ENCODE data around the gene MFAP1. TPM values are rescaled to one million over a fixed set of nuclear protein-coding genes. Genes with fewer than 3 reads are reported as not detected.

Gene MFAP1
- total and polyA plus RNA-seq, 4 donors = 13.7 to 20.6 (median 19.7) TPM

- Histone ChIP-seq H3K9me3 (ENCODE audit: control insufficient read depth, low read length) (no peaks in the 10 kb centered on the region), H3K27ac (ENCODE audit: low read depth in 1 of 2, low read length in 2 of 2) (peak overlapping the region; percentile 49 to 63), H3K27me3 (ENCODE audit: control insufficient read depth in 1 of 2, insufficient read depth in 2 of 2, low read length in 1 of 2) (no peaks in the 10 kb centered on the region), H3K4me3 (ENCODE audit: low read length in 2 of 2) (peak overlapping the region; percentile 36 to 53), H3K4me1 (ENCODE audit: control insufficient read depth in 1 of 2, insufficient read depth in 2 of 2, low read length in 2 of 2) (peaks cover 0 to 15% of the 10 kb centered on the region in 2 donors), H3K36me3 (ENCODE audit: control insufficient read depth in 1 of 2, insufficient read depth in 2 of 2, low read length in 1 of 2) (peaks cover 0 to 8% of the 10 kb centered on the region in 2 donors)
- ATAC-seq (ENCODE audit: low FRiP score) (peak; percentile 36), DNase-seq (peak in 1 of 2 donors; percentile 77)
- 0 to 1% methylated on average over 33 of the region's 33 CpGs for WGBS, 2 donors
- intact Hi-C loops (cut with DNase I) = no loop called here
These were observed 31.6 kb downstream of the MFAP1 start for GRCh38 chr15:43792761-43793476.

GRCh38 chr15:43791993-43792760, 32.3 kb downstream of the MFAP1 start, which contains the start of gene SERF2:
Gene SERF2 (plus strand): TSS chr15:43792320. CDS start chr15:43792377, 57 bp downstream.
- Histone ChIP-seq H3K4me1 (ENCODE audit: control insufficient read depth in 1 of 2, insufficient read depth in 2 of 2, low read length in 2 of 2) (peaks cover 0 to 15% of the 10 kb centered on the region in 2 donors), H3K27me3 (ENCODE audit: control insufficient read depth in 1 of 2, insufficient read depth in 2 of 2, low read length in 1 of 2) (no peaks in the 10 kb centered on the region), H3K27ac (ENCODE audit: low read depth in 1 of 2, low read length in 2 of 2) (peak within 1 kb of the TSS; percentile 63 to 72), H3K4me3 (ENCODE audit: low read length in 2 of 2) (peak within 1 kb of the TSS; percentile 53 to 60), H3K9me3 (ENCODE audit: control insufficient read depth, low read length) (no peaks in the 10 kb centered on the region), H3K36me3 (ENCODE audit: control insufficient read depth in 1 of 2, insufficient read depth in 2 of 2, low read length in 1 of 2) (peaks cover 0 to 8% of the 10 kb centered on the region in 2 donors)
- DNase-seq = peak; percentile 100
- ATAC-seq (ENCODE audit: low FRiP score) = peak; percentile 99
- intact Hi-C loops (cut with DNase I) = no loop called here
- 0% methylated on average over 66 of the region's 66 CpGs for whole genome bisulfite sequencing, 2 donors

GRCh38 chr15:43789409-43789808, 35.1 kb downstream of the MFAP1 start:
- no peaks in the 10 kb centered on the region for H3K27me3 ChIP-seq (ENCODE audit: control insufficient read depth in 1 of 2, insufficient read depth in 2 of 2, low read length in 1 of 2)
- H3K9me3 ChIP-seq (ENCODE audit: control insufficient read depth, low read length) = no peaks in the 10 kb centered on the region
- intact Hi-C loops (cut with DNase I) = no loop called here
- H3K36me3 ChIP-seq (ENCODE audit: control insufficient read depth in 1 of 2, insufficient read depth in 2 of 2, low read length in 1 of 2) = no peaks in the 10 kb centered on the region
- ATAC-seq (ENCODE audit: low FRiP score) = no peak
- no peak overlapping the region for H3K4me3 ChIP-seq (ENCODE audit: low read length in 2 of 2)
- no peak for DNase-seq
- H3K4me1 ChIP-seq (ENCODE audit: control insufficient read depth in 1 of 2, insufficient read depth in 2 of 2, low read length in 2 of 2) = peaks cover 0 to 9% of the 10 kb centered on the region in 2 donors
- H3K27ac ChIP-seq (ENCODE audit: low read depth in 1 of 2, low read length in 2 of 2) = no peak overlapping the region
- WGBS, 2 donors = 93 to 97% methylated on average over 3 of the region's 3 CpGs

- no peak overlapping the region for H3K27ac ChIP-seq (ENCODE audit: low read depth in 1 of 2, low read length in 2 of 2)
- H3K4me1 ChIP-seq (ENCODE audit: control insufficient read depth in 1 of 2, insufficient read depth in 2 of 2, low read length in 2 of 2) = no peaks in the 10 kb centered on the region
- WGBS, 2 donors = 85 to 95% methylated on average over 1 of the region's 1 CpG
- DNase-seq = no peak
- intact Hi-C loops (cut with DNase I) = no loop called here
- H3K27me3 ChIP-seq (ENCODE audit: control insufficient read depth in 1 of 2, insufficient read depth in 2 of 2, low read length in 1 of 2) = no peaks in the 10 kb centered on the region
- ATAC-seq (ENCODE audit: low FRiP score) = no peak
- H3K9me3 ChIP-seq (ENCODE audit: control insufficient read depth, low read length) = no peaks in the 10 kb centered on the region
- H3K4me3 ChIP-seq (ENCODE audit: low read length in 2 of 2) = no peak overlapping the region
- H3K36me3 ChIP-seq (ENCODE audit: control insufficient read depth in 1 of 2, insufficient read depth in 2 of 2, low read length in 1 of 2) = no peaks in the 10 kb centered on the region
These were observed 45.5 kb downstream of the MFAP1 start for GRCh38 chr15:43779016-43779415.

- H3K9me3 ChIP-seq (ENCODE audit: control insufficient read depth, low read length) = no peaks in the 10 kb centered on the region
- 2% methylated on average over 31 of the region's 31 CpGs for WGBS, 2 donors
- H3K27me3 ChIP-seq (ENCODE audit: control insufficient read depth in 1 of 2, insufficient read depth in 2 of 2, low read length in 1 of 2) = no peaks in the 10 kb centered on the region
- no peaks in the 10 kb centered on the region for H3K4me1 ChIP-seq (ENCODE audit: control insufficient read depth in 1 of 2, insufficient read depth in 2 of 2, low read length in 2 of 2)
- DNase-seq (peak; percentile 87 to 92), ATAC-seq (ENCODE audit: low FRiP score) (peak; percentile 90)
- intact Hi-C loops (cut with DNase I) = no loop called here
- peak overlapping the region; percentile 14 to 58 for H3K4me3 ChIP-seq (ENCODE audit: low read length in 2 of 2)
- H3K27ac ChIP-seq (ENCODE audit: low read depth in 1 of 2, low read length in 2 of 2) = peak overlapping the region in 1 of 2 donors; percentile 68
- H3K36me3 ChIP-seq (ENCODE audit: control insufficient read depth in 1 of 2, insufficient read depth in 2 of 2, low read length in 1 of 2) = no peaks in the 10 kb centered on the region
These were observed 47.1 kb downstream of the MFAP1 start for GRCh38 chr15:43777267-43777914.

- Histone ChIP-seq H3K4me1 (ENCODE audit: control insufficient read depth in 1 of 2, insufficient read depth in 2 of 2, low read length in 2 of 2) (no peaks in the 10 kb centered on the region), H3K36me3 (ENCODE audit: control insufficient read depth in 1 of 2, insufficient read depth in 2 of 2, low read length in 1 of 2) (peaks cover 0 to under 1% of the 10 kb centered on the region in 2 donors), H3K9me3 (ENCODE audit: control insufficient read depth, low read length) (no peaks in the 10 kb centered on the region), H3K4me3 (ENCODE audit: low read length in 2 of 2) (peak within 1 kb of the TSS; percentile 14 to 58), H3K27ac (ENCODE audit: low read depth in 1 of 2, low read length in 2 of 2) (peak within 1 kb of the TSS in 1 of 2 donors; percentile 78), H3K27me3 (ENCODE audit: control insufficient read depth in 1 of 2, insufficient read depth in 2 of 2, low read length in 1 of 2) (no peaks in the 10 kb centered on the region)
- ATAC-seq (ENCODE audit: low FRiP score) (peak; percentile 93), DNase-seq (peak; percentile 87 to 94)
- intact Hi-C loops (cut with DNase I) = no loop called here
- 0% methylated on average over 30 to 41 of the region's 41 CpGs for WGBS, 2 donors
These were observed 47.7 kb downstream of the MFAP1 start, which contains the start of gene ELL3 for GRCh38 chr15:43776718-43777266. Gene ELL3 (minus strand): TSS chr15:43776966. CDS start chr15:43776901, 65 bp downstream.

- WGBS, 2 donors = 21 to 25% methylated on average over 35 of the region's 35 CpGs
- Histone ChIP-seq H3K4me1 (ENCODE audit: control insufficient read depth in 1 of 2, insufficient read depth in 2 of 2, low read length in 2 of 2) (no peaks in the 10 kb centered on the region), H3K9me3 (ENCODE audit: control insufficient read depth, low read length) (no peaks in the 10 kb centered on the region), H3K27ac (ENCODE audit: low read depth in 1 of 2, low read length in 2 of 2) (peak overlapping the region in 1 of 2 donors; percentile 78), H3K27me3 (ENCODE audit: control insufficient read depth in 1 of 2, insufficient read depth in 2 of 2, low read length in 1 of 2) (no peaks in the 10 kb centered on the region), H3K4me3 (ENCODE audit: low read length in 2 of 2) (peak overlapping the region in 1 of 2 donors; percentile 14), H3K36me3 (ENCODE audit: control insufficient read depth in 1 of 2, insufficient read depth in 2 of 2, low read length in 1 of 2) (peaks cover 0 to 2% of the 10 kb centered on the region in 2 donors)
- intact Hi-C loops (cut with DNase I) = no loop called here
- DNase-seq (peak in 1 of 2 donors; percentile 80), ATAC-seq (ENCODE audit: low FRiP score) (peak; percentile 24)
These were observed 48.3 kb downstream of the MFAP1 start for GRCh38 chr15:43776101-43776717.
